ENCODE data around the gene PNLIP.

The PNLIP gene

GRCh38 chr10:116615199-116615776, 69.6 kb downstream of the PNLIP start:
- DNase-seq (ENCODE audit: low spot score), result no peak
